Uterus (tissue), 2 donors: ENCODE data around the gene VPS72.

Source experiments
- CTCF ChIP-seq, 4 experiments: fragments of 200-600 bp in 2 of 4; fragments of 450-650 bp in 2 of 4; sonication (generic) in 2 of 4; IDR thresholded peaks; one replicate each; pipeline ENCODE4 v1.5.1; 2016 to 2019; ENCODE audit warnings: antibody characterized with exemption in 4 of 4, mild to moderate bottlenecking in 2 of 4, moderate library complexity in 1 of 4
- POLR2A ChIP-seq, 2 donors: fragments of 450-650 bp; IDR thresholded peaks; one replicate each; pipeline ENCODE4 v1.6.1; 2016; ENCODE audit warnings: antibody characterized with exemption in 2 of 2, mild to moderate bottlenecking in 1 of 2, moderate library complexity in 1 of 2

- no peak for TF ChIP-seq POLR2A (IDR thresholded peaks at IDR 0.05)
- TF ChIP-seq CTCF (IDR thresholded peaks at IDR 0.05), result no peak
Observed at GRCh38 chr1:151143057-151143435, 47.0 kb downstream of the VPS72 start.
